Nephron progenitor cell (in vitro differentiated cells): ENCODE data around the gene SLC22A1.
A peak's percentile ranks its signal among the peaks of the same experiment; 100 is the strongest.

Experiments used
- DNase-seq: peaks from one replicate; pipeline ENCODE4 v3.0.0; 2021
- H3K27ac Mint-ChIP-seq: 2 replicates; pipeline ENCODE4 v1.8.0; 2021; ENCODE audit warnings: mild to moderate bottlenecking, moderate library complexity, mixed read lengths
- H3K27me3 Mint-ChIP-seq: 2 replicates; pipeline ENCODE4 v1.8.0; 2021; ENCODE audit warnings: mild to moderate bottlenecking, low read depth, mixed read lengths; ENCODE audit not compliant: poor library complexity
- H3K36me3 Mint-ChIP-seq: 2 replicates; pipeline ENCODE4 v1.8.0; 2021; ENCODE audit warnings: low read depth, mixed read lengths
- H3K4me1 Mint-ChIP-seq: 2 replicates; pipeline ENCODE4 v1.8.0; 2021; ENCODE audit warnings: mixed read lengths
- H3K4me3 Mint-ChIP-seq: 2 replicates; pipeline ENCODE4 v1.8.0; 2021; ENCODE audit warnings: mild to moderate bottlenecking, moderate library complexity, mixed read lengths
- H3K9me3 Mint-ChIP-seq: 2 replicates; pipeline ENCODE4 v1.8.0; 2021; ENCODE audit warnings: mild to moderate bottlenecking, moderate library complexity, mixed read lengths
- TF ChIP-seq, protein P1 (sequence below): fragments of 200-600 bp; sonication (generic); IDR thresholded peaks from 2 replicates; pipeline ENCODE4 v1.5.0; 2021; ENCODE audit warnings: antibody characterized with exemption

SLC22A1 gene

GRCh38 chr6:160079686-160080043 lies 42.0 kb upstream of the SLC22A1 start:
- H3K27me3 Mint-ChIP-seq, result no peaks in the 10 kb centered on the region
- TF ChIP-seq, protein P1, sequence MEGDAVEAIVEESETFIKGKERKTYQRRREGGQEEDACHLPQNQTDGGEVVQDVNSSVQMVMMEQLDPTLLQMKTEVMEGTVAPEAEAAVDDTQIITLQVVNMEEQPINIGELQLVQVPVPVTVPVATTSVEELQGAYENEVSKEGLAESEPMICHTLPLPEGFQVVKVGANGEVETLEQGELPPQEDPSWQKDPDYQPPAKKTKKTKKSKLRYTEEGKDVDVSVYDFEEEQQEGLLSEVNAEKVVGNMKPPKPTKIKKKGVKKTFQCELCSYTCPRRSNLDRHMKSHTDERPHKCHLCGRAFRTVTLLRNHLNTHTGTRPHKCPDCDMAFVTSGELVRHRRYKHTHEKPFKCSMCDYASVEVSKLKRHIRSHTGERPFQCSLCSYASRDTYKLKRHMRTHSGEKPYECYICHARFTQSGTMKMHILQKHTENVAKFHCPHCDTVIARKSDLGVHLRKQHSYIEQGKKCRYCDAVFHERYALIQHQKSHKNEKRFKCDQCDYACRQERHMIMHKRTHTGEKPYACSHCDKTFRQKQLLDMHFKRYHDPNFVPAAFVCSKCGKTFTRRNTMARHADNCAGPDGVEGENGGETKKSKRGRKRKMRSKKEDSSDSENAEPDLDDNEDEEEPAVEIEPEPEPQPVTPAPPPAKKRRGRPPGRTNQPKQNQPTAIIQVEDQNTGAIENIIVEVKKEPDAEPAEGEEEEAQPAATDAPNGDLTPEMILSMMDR, result no peak
- no peaks in the 10 kb centered on the region for H3K4me1 Mint-ChIP-seq
- H3K36me3 Mint-ChIP-seq, result peaks cover 87% of the 10 kb centered on the region
- no peak overlapping the region for H3K4me3 Mint-ChIP-seq
- H3K9me3 Mint-ChIP-seq, result no peaks in the 10 kb centered on the region
- no peak for DNase-seq
- no peak overlapping the region for H3K27ac Mint-ChIP-seq

DNA sequence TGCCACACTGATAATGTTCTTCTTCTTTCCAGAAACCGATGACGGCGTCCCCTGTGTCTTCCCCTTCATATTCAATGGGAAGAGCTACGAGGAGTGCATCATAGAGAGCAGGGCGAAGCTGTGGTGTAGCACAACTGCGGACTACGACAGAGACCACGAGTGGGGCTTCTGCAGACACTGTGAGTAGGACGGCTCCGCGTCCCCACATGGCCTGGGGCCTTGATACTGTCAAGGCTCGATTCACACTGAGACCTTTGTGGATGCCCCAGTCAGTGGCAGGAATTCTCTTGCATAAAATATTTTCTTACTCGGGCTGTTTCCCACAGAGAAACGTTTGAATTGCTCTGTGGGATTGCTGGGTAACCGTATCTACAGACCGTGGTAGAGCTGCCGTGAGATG lies 41.5 kb upstream of the SLC22A1 start:
- TF ChIP-seq, protein P1, result no peak
- Mint-ChIP-seq H3K4me3 (no peak overlapping the region), H3K27ac (no peak overlapping the region), H3K9me3 (no peaks in the 10 kb centered on the region), H3K27me3 (no peaks in the 10 kb centered on the region), H3K4me1 (no peaks in the 10 kb centered on the region), H3K36me3 (peaks cover 88% of the 10 kb centered on the region)
- no peak for DNase-seq

DNA sequence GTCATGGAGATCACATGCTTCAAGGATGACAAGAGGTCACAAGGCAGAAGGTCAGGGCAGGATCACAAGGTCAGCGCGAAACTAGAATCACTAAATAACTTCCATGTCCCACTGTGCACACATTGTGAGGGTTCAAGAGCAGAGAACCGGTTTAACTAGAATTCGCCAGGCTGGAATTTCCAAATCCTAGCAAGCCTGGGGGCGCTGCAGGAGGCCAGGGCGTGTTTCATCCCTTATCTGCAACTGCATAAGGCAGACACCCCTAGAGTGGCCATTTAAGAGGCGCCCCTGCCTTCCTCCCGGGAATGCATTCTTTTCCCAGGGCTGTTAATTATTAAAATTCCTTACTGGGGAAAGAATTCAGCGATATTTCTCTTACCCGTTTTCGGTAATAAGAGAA lies 40.2 kb upstream of the SLC22A1 start:
- H3K27ac Mint-ChIP-seq, result no peak overlapping the region
- H3K9me3 Mint-ChIP-seq, result no peaks in the 10 kb centered on the region
- TF ChIP-seq, protein P1, result no peak
- H3K4me1 Mint-ChIP-seq, result no peaks in the 10 kb centered on the region
- H3K36me3 Mint-ChIP-seq, result peaks cover 91% of the 10 kb centered on the region
- no peak for DNase-seq
- no peaks in the 10 kb centered on the region for H3K27me3 Mint-ChIP-seq
- H3K4me3 Mint-ChIP-seq, result no peak overlapping the region

GRCh38 chr6:160082627-160083026 lies 39.0 kb upstream of the SLC22A1 start:
- H3K36me3 Mint-ChIP-seq, result peaks cover 79% of the 10 kb centered on the region
- H3K4me3 Mint-ChIP-seq, result no peak overlapping the region
- DNase-seq, result no peak
- H3K4me1 Mint-ChIP-seq, result no peaks in the 10 kb centered on the region
- H3K27me3 Mint-ChIP-seq, result no peaks in the 10 kb centered on the region
- TF ChIP-seq, protein P1, result no peak
- no peaks in the 10 kb centered on the region for H3K9me3 Mint-ChIP-seq
- H3K27ac Mint-ChIP-seq, result peak overlapping the region; percentile 86

DNA sequence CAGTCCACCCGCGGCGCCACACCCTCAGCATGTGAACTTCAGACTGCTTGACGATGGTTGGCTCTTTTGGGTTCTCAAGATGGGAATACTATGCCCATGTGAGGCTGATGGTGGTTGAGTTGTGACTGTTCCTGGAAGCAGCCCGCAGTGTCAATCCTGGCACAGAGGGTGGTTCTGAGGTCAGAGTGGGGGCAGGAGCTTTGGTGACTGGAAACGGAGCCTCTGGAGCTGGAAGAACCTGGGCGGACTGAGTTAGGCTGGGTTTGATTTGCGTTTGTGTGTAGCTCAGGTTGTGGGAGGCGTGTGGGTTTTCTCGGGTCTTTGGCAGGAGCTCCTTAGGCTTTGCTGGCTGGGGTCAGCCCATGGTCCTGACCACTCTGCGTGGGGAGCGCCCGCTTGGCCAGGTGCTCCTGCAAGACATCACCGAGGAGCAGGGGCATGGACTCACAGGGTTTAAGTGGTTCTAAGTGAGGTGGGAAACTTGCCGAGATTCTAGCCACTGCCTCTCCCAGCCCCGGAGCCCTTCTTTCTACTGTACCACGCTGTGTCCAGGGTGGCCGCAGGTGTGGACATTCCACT lies 37.3 kb upstream of the SLC22A1 start:
- TF ChIP-seq, protein P1, result no peak
- H3K4me1 Mint-ChIP-seq, result no peaks in the 10 kb centered on the region
- peaks cover 70% of the 10 kb centered on the region for H3K36me3 Mint-ChIP-seq
- H3K27me3 Mint-ChIP-seq, result no peaks in the 10 kb centered on the region
- H3K27ac Mint-ChIP-seq, result peak overlapping the region; percentile 37
- H3K9me3 Mint-ChIP-seq, result no peaks in the 10 kb centered on the region
- H3K4me3 Mint-ChIP-seq, result no peak overlapping the region
- DNase-seq, result no peak

DNA sequence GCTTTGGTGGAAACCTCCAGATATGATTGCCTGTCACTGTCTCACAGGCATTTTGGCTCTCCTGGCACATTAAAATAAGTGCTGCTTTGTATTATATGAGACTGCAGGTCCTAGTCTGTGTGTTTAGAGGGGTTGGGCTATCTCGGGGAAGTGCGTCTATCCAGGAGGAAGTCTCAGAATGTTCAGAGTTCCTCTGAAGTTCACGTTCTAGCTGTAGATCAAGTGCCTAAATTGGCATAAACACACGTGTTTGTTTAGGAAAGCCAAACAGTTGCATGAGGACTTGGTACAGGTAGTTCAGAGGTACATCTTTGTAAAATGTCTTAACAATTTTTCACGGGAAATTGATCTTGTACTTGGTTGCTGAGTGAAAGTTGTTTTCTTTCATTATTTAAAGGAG lies 36.4 kb upstream of the SLC22A1 start:
- Mint-ChIP-seq H3K4me3 (no peak overlapping the region), H3K4me1 (no peaks in the 10 kb centered on the region), H3K27ac (no peak overlapping the region), H3K27me3 (no peaks in the 10 kb centered on the region), H3K36me3 (peaks cover 70% of the 10 kb centered on the region), H3K9me3 (no peaks in the 10 kb centered on the region)
- TF ChIP-seq, protein P1, result no peak
- no peak for DNase-seq
